Measurements from ENCODE around the gene ILKAP.
A peak's percentile ranks its signal among the peaks of the same experiment; 100 is the strongest.

Gene ILKAP

GRCh38 chr2:238203094-238203972 lies at the start of gene ILKAP:
TSS of gene ILKAP (minus strand) at chr2:238203695. CDS start at chr2:238203553, 142 bp downstream.
- no peak for DNase-seq

GRCh38 chr2:238252766-238253630 lies 49.5 kb upstream of the ILKAP start:
- no peak for DNase-seq

- no peak for DNase-seq
These were observed 48.5 kb upstream of the ILKAP start for GRCh38 chr2:238251986-238252385.

- DNase-seq: no peak
These were observed 47.8 kb upstream of the ILKAP start for GRCh38 chr2:238251331-238251730.

GRCh38 chr2:238250896-238251295 lies 47.4 kb upstream of the ILKAP start:
- no peak for DNase-seq

- DNase-seq: no peak
These were observed 44.5 kb upstream of the ILKAP start for GRCh38 chr2:238247841-238248453.

GRCh38 chr2:238247002-238247822 lies 43.7 kb upstream of the ILKAP start:
- no peak for DNase-seq

- DNase-seq: no peak
These were observed 40.7 kb upstream of the ILKAP start for GRCh38 chr2:238244151-238244550.

- no peak for DNase-seq
These were observed 40.1 kb upstream of the ILKAP start for GRCh38 chr2:238243496-238244076.

GRCh38 chr2:238242731-238243495 lies 39.4 kb upstream of the ILKAP start:
- no peak for DNase-seq

- DNase-seq: no peak
These were observed 38.5 kb upstream of the ILKAP start for GRCh38 chr2:238241970-238242369.

- peak; percentile 91 for DNase-seq
These were observed 37.5 kb upstream of the ILKAP start for GRCh38 chr2:238240757-238241711.

GRCh38 chr2:238239863-238240756 lies 36.6 kb upstream of the ILKAP start, which contains the start of gene HES6:
TSS of gene HES6 (minus strand) at chr2:238240038. CDS start at chr2:238239905, 133 bp downstream.
- DNase-seq: peak; percentile 96

- no peak for DNase-seq
These were observed 36.0 kb upstream of the ILKAP start for GRCh38 chr2:238239543-238239862.

- DNase-seq: peak; percentile 76
These were observed 35.5 kb upstream of the ILKAP start for GRCh38 chr2:238238766-238239542.

GRCh38 chr2:238238311-238238765 lies 34.8 kb upstream of the ILKAP start:
- no peak for DNase-seq

- DNase-seq: no peak
These were observed 34.1 kb upstream of the ILKAP start for GRCh38 chr2:238237431-238238135.
